Measurements from ENCODE around the gene IRF2BP2. TPM values are rescaled to one million over a fixed set of nuclear protein-coding genes. Genes with fewer than 3 reads are reported as not detected.

Gene IRF2BP2
- total and polyA plus RNA-seq, 2 of the 13 experiments (the other 11 are each of a cell fraction or from before 2014, with no cell fraction given), result 140 to 147 TPM

GRCh38 chr1:234608911-234609690 is 877 bp downstream of the IRF2BP2 start (continued):
- TF ChIP-seq ZNF275 (CRISPR knock-in tag; IDR thresholded peaks at IDR 0.05; ENCODE audit: borderline replicate concordance) (no peak), ZBTB1 (CRISPR knock-in tag; IDR thresholded peaks at IDR 0.05; ENCODE audit: borderline replicate concordance) (0 out of 2 replicates have a peak, but pooled peaks have one; percentile 46), ZNF788 (CRISPR knock-in tag; IDR thresholded peaks at IDR 0.05; ENCODE audit: borderline replicate concordance) (peak; percentile 41; the same call in 1 of the 2 replicates), MAX (IDR thresholded peaks at IDR 0.05) (no peak), NR0B2 (CRISPR knock-in tag; IDR thresholded peaks at IDR 0.05) (no peak), SP5 (CRISPR knock-in tag; IDR thresholded peaks at IDR 0.05; ENCODE audit: borderline replicate concordance, low read depth) (no peak), AGO1 (IDR thresholded peaks at IDR 0.05; ENCODE audit: low read depth, low read length, poor library complexity, severe bottlenecking) (peak; percentile 96), HMG20A (CRISPR knock-in tag; IDR thresholded peaks at IDR 0.05; ENCODE audit: borderline replicate concordance) (no peak), ATF2 (CRISPR knock-in tag; IDR thresholded peaks at IDR 0.05) (no peak)

Measured in HepG2 (cell line).